Middle frontal gyrus (tissue), 1 donor: ENCODE data around the gene EYA4.

ENCODE experiments used
- DNase-seq: peaks from one replicate; pipeline ENCODE4 v3.0.0-alpha.2; 2015; ENCODE audit warnings: low spot score; ENCODE audit errors: extremely low spot score

EYA4 gene

GRCh38 chr6:133568970-133569889 is 328.1 kb downstream of the EYA4 start:
- DNase-seq, result peak; percentile 23

GRCh38 chr6:133571681-133572080 is 330.5 kb downstream of the EYA4 start:
- DNase-seq, result no peak

GRCh38 chr6:133577851-133578250 is 336.7 kb downstream of the EYA4 start:
- no peak for DNase-seq
